ENCODE measurements around the gene ARHGEF33.
A peak's percentile ranks its signal among the peaks of the same experiment; 100 is the strongest.

ARHGEF33 gene

DNA sequence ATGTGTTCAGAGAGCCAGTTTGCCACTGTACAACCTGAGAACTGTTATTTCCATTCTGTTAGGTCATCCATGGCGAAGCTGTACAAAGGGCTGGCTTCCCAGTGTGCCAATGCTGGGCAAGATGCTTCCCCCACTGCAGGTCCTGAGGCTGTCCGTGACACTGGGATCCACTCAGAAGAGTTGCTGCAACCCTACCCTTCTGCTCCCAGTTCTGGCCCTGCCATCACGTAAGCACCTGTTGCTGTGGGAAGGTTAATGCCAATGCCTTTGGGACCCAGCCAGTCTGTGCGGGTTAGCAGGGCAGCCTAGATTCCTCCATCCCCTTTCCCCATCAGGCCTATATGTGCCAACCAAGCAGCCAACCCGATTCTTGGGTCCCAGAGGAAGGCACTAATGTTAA, 68.3 kb downstream of the ARHGEF33 start:
- no peak for DNase-seq (ENCODE audit: low read depth)
- TF ChIP-seq, protein P1, sequence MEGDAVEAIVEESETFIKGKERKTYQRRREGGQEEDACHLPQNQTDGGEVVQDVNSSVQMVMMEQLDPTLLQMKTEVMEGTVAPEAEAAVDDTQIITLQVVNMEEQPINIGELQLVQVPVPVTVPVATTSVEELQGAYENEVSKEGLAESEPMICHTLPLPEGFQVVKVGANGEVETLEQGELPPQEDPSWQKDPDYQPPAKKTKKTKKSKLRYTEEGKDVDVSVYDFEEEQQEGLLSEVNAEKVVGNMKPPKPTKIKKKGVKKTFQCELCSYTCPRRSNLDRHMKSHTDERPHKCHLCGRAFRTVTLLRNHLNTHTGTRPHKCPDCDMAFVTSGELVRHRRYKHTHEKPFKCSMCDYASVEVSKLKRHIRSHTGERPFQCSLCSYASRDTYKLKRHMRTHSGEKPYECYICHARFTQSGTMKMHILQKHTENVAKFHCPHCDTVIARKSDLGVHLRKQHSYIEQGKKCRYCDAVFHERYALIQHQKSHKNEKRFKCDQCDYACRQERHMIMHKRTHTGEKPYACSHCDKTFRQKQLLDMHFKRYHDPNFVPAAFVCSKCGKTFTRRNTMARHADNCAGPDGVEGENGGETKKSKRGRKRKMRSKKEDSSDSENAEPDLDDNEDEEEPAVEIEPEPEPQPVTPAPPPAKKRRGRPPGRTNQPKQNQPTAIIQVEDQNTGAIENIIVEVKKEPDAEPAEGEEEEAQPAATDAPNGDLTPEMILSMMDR (conservative IDR thresholded peaks at IDR 0.05; ENCODE audit: low read length): no peak
- no peak overlapping the region for H3K4me3 ChIP-seq (ENCODE audit: low read length)

DNA sequence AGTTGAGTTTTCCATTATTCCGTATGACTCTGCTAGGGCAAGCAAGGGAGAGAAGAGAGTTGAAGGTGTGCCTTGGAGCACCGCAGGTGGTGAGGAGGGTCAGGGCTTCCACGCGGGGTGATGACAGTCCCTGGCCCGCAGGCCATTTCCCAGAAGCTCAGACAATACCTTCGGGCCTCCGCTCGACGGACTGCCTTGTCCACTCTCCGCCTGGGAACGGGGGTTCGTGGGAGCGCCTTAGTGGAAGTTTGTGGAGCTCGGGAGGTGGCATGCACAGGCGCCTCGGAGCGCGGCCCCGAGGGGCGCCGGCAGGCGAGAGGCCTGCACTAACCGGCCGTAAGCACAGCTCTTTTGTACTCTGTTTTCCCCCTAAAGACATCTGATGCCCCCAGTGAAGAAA, 69.8 kb downstream of the ARHGEF33 start:
- H3K4me3 ChIP-seq (ENCODE audit: low read length): no peak overlapping the region
- no peak for DNase-seq (ENCODE audit: low read depth)
- TF ChIP-seq, protein P1 (conservative IDR thresholded peaks at IDR 0.05; ENCODE audit: low read length): no peak

DNA sequence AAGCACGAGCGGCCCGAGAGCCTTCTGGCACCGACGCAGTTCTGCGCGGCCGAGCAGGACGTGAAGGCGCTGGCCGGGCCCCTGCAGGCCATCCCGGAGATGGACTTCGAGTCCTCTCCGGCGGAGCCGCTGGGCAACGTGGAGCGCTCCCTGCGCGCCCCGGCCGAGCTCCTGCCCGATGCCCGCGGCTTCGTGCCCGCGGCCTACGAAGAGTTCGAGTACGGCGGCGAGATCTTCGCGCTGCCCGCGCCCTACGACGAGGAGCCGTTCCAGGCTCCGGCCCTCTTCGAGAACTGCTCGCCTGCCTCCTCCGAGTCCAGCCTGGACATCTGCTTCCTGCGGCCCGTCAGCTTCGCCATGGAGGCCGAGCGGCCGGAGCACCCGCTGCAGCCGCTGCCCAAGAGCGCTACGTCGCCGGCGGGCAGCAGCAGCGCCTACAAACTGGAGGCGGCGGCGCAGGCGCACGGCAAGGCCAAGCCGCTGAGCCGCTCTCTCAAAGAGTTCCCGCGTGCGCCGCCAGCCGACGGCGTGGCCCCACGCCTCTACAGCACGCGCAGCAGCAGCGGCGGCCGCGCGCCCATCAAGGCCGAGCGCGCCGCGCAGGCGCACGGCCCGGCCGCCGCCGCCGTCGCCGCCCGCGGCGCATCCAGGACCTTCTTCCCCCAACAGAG, 70.4 kb downstream of the ARHGEF33 start:
- H3K4me3 ChIP-seq (ENCODE audit: low read length): peak overlapping the region; percentile 56
- TF ChIP-seq, protein P1 (conservative IDR thresholded peaks at IDR 0.05; ENCODE audit: low read length): no peak
- peak; percentile 82 for DNase-seq (ENCODE audit: low read depth)

DNA sequence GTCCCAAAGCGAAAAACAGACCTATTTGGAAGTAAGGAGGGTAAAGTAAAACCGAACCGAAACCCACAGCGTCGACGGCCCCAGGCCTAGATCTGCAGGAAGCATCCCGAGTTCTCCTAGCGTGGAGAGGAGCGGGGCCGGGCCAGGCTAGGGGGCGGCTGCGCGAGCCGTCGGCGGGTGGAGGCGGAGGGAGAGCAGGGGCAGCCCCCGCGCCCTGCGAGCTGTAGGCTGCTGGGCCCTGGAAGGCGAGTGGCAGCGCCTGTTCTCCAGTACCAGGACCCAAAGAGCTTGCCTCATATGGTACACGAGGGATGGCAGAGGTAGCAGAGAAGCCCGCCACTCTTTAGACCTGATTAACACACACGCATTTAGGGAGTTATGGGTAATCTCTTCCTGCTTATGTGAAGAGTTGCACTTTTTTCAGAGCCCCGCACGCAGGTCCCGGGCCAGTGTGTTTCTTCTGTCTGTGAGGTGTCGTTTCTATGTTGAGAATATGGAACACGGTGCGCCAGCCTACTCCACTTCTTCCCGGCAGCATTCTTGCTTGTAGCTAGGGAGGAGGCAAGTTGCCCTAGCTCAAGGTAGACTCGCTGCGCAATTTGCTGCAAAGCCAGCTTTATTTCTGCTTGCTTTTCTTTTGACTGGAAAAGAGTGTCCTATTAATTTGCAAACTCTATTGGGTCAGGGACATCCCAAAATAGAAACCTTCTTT, 71.1 kb downstream of the ARHGEF33 start:
- DNase-seq (ENCODE audit: low read depth): no peak
- peak overlapping the region; percentile 53 for H3K4me3 ChIP-seq (ENCODE audit: low read length)
- TF ChIP-seq, protein P1 (conservative IDR thresholded peaks at IDR 0.05; ENCODE audit: low read length): no peak

DNA sequence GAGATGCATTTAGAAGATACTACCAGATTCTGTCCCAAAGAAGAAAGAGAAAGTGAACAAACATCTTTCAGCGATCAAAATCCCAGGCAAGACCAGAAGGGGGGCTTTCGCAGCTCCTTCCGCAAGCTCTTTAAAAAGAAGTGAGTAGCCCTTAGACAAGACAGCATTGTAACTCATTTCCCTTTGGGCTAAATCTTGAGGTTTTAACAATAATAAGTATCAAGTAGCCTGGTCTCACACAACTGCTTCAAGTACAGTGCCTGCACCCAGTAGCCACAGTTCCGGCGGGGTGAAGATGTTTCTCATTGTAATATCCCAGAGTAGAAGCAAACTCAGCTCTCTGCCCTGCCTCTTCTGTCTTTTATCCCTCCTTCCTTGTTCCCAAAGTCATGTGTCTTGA, 76.3 kb downstream of the ARHGEF33 start:
- TF ChIP-seq, protein P1 (conservative IDR thresholded peaks at IDR 0.05; ENCODE audit: low read length): no peak
- no peak overlapping the region for H3K4me3 ChIP-seq (ENCODE audit: low read length)

DNA sequence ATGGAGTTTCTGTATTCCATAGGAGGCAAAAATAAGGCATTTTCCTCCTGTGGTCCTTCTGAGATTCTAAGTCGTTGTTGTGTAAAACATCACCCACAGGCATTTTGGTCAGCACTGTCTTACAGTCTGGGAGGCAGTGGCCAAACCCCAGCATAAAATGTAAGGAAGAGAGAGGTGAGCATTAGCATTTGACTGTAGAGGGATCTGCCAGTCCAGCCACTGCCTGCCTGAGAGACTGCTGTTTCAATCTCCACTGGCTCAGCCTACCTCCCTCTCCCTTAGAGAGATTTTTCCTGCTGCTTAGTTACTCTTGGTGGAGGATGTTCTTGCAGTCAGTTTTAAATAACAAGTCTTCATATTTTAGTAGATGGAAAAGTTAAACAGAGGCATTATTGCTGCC, 77.0 kb downstream of the ARHGEF33 start:
- H3K4me3 ChIP-seq (ENCODE audit: low read length): no peak overlapping the region
- DNase-seq (ENCODE audit: low read depth): no peak
- TF ChIP-seq, protein P1 (conservative IDR thresholded peaks at IDR 0.05; ENCODE audit: low read length): no peak

More for the DNA sequence above, 76.3 kb downstream of the ARHGEF33 start:
- DNase-seq (ENCODE audit: low read depth): no peak

DNA sequence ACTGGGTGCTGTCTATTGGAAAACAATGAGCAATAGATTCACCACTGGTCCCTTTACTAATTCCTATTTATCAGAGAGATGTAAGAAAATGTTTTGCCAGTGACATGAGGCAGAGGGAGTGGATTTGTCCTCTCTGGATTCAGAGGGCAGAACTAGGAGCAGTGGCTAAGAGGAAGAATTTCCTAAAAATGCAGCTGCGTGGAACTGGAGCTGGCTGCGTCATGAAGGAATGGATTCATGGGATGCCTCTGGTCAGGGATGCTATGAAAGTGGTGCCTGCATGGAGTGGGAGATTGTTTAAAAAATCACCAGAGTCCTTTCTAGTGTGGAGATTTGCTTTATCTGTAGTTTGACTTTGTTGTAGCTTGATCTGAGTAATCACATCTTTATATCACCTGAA, 78.3 kb downstream of the ARHGEF33 start:
- no peak overlapping the region for H3K4me3 ChIP-seq (ENCODE audit: low read length)
- DNase-seq (ENCODE audit: low read depth): no peak
- TF ChIP-seq, protein P1 (conservative IDR thresholded peaks at IDR 0.05; ENCODE audit: low read length): no peak

Measured in AG10803 (cell line).